ENCODE measurements around the gene NPAS3.

The NPAS3 gene

GRCh38 chr14:33483541-33483940 lies 544.9 kb downstream of the NPAS3 start:
- Histone ChIP-seq H3K27ac (ENCODE audit: low read length) (no peak overlapping the region), H3K4me2 (ENCODE audit: insufficient read depth, low read length) (no peak overlapping the region), H3K79me2 (ENCODE audit: insufficient read depth, low read length) (no peaks in the 10 kb centered on the region), H3K4me3 (ENCODE audit: low read depth in 1 of 2, low read length in 2 of 2) (no peak overlapping the region), H3K9ac (ENCODE audit: low read depth, low read length) (no peak overlapping the region), H3K27me3 (ENCODE audit: insufficient read depth, low read length, poor library complexity) (peaks cover 35% of the 10 kb centered on the region), H3K36me3 (ENCODE audit: insufficient read depth, low read length) (no peaks in the 10 kb centered on the region), H3K9me3 (ENCODE audit: insufficient read depth, low read length, severe bottlenecking) (no peaks in the 10 kb centered on the region), H4K20me1 (ENCODE audit: insufficient read depth, low read length) (no peaks in the 10 kb centered on the region), H2AFZ (ENCODE audit: low read depth, low read length) (no peak overlapping the region), H3K4me1 (ENCODE audit: insufficient read depth, low read length) (no peaks in the 10 kb centered on the region)
- no peak for TF ChIP-seq EZH2 (IDR thresholded peaks at IDR 0.05; ENCODE audit: borderline replicate concordance, low read depth, low read length, severe bottlenecking)
- TF ChIP-seq, protein P1, sequence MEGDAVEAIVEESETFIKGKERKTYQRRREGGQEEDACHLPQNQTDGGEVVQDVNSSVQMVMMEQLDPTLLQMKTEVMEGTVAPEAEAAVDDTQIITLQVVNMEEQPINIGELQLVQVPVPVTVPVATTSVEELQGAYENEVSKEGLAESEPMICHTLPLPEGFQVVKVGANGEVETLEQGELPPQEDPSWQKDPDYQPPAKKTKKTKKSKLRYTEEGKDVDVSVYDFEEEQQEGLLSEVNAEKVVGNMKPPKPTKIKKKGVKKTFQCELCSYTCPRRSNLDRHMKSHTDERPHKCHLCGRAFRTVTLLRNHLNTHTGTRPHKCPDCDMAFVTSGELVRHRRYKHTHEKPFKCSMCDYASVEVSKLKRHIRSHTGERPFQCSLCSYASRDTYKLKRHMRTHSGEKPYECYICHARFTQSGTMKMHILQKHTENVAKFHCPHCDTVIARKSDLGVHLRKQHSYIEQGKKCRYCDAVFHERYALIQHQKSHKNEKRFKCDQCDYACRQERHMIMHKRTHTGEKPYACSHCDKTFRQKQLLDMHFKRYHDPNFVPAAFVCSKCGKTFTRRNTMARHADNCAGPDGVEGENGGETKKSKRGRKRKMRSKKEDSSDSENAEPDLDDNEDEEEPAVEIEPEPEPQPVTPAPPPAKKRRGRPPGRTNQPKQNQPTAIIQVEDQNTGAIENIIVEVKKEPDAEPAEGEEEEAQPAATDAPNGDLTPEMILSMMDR (IDR thresholded peaks at IDR 0.05; ENCODE audit: borderline replicate concordance, extremely low read depth, low read length, poor library complexity, severe bottlenecking) = no peak
- no peak for ATAC-seq (ENCODE audit: insufficient read depth, low read depth)
- DNase-seq = no peak

DNA sequence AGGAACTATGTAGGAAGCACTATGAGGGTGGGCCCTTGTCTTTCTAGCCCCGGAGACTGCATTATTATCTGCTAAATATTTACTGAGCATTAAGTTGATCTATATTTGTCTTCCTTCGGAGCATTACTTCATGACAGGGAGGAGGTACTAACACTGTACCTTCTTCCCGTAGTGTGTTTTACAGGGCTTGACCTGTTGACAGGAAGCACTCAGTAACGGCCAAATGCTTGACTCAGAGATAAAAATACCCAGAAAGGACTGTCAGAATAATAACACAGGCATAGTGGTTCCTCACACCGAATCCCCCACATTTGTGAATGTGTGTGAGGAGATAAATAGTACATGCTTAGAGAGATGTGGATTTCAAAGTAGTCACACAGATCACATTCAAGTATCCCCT lies 545.6 kb downstream of the NPAS3 start:
- no peak for TF ChIP-seq EZH2 (IDR thresholded peaks at IDR 0.05; ENCODE audit: borderline replicate concordance, low read depth, low read length, severe bottlenecking)
- TF ChIP-seq, protein P1 (IDR thresholded peaks at IDR 0.05; ENCODE audit: borderline replicate concordance, extremely low read depth, low read length, poor library complexity, severe bottlenecking) = no peak
- Histone ChIP-seq H2AFZ (ENCODE audit: low read depth, low read length) (no peak overlapping the region), H4K20me1 (ENCODE audit: insufficient read depth, low read length) (no peaks in the 10 kb centered on the region), H3K4me2 (ENCODE audit: insufficient read depth, low read length) (no peak overlapping the region), H3K27ac (ENCODE audit: low read length) (no peak overlapping the region), H3K9me3 (ENCODE audit: insufficient read depth, low read length, severe bottlenecking) (no peaks in the 10 kb centered on the region), H3K4me3 (ENCODE audit: low read depth in 1 of 2, low read length in 2 of 2) (no peak overlapping the region), H3K9ac (ENCODE audit: low read depth, low read length) (no peak overlapping the region), H3K79me2 (ENCODE audit: insufficient read depth, low read length) (no peaks in the 10 kb centered on the region), H3K4me1 (ENCODE audit: insufficient read depth, low read length) (no peaks in the 10 kb centered on the region), H3K36me3 (ENCODE audit: insufficient read depth, low read length) (no peaks in the 10 kb centered on the region), H3K27me3 (ENCODE audit: insufficient read depth, low read length, poor library complexity) (peaks cover 35% of the 10 kb centered on the region)
- DNase-seq = no peak
- ATAC-seq (ENCODE audit: insufficient read depth, low read depth) = no peak

- Histone ChIP-seq H3K9ac (ENCODE audit: low read depth, low read length) (no peak overlapping the region), H3K4me2 (ENCODE audit: insufficient read depth, low read length) (no peak overlapping the region), H3K9me3 (ENCODE audit: insufficient read depth, low read length, severe bottlenecking) (no peaks in the 10 kb centered on the region), H3K4me3 (ENCODE audit: low read depth in 1 of 2, low read length in 2 of 2) (no peak overlapping the region), H2AFZ (ENCODE audit: low read depth, low read length) (no peak overlapping the region), H3K36me3 (ENCODE audit: insufficient read depth, low read length) (no peaks in the 10 kb centered on the region), H3K4me1 (ENCODE audit: insufficient read depth, low read length) (no peaks in the 10 kb centered on the region), H3K79me2 (ENCODE audit: insufficient read depth, low read length) (no peaks in the 10 kb centered on the region), H3K27me3 (ENCODE audit: insufficient read depth, low read length, poor library complexity) (peaks cover 29% of the 10 kb centered on the region), H3K27ac (ENCODE audit: low read length) (no peak overlapping the region), H4K20me1 (ENCODE audit: insufficient read depth, low read length) (no peaks in the 10 kb centered on the region)
- ATAC-seq (ENCODE audit: insufficient read depth, low read depth) = no peak
- no peak for DNase-seq
- no peak for TF ChIP-seq EZH2 (IDR thresholded peaks at IDR 0.05; ENCODE audit: borderline replicate concordance, low read depth, low read length, severe bottlenecking)
- TF ChIP-seq, protein P1 (IDR thresholded peaks at IDR 0.05; ENCODE audit: borderline replicate concordance, extremely low read depth, low read length, poor library complexity, severe bottlenecking) = no peak
Measured at GRCh38 chr14:33486332-33486890, 547.7 kb downstream of the NPAS3 start.

DNA sequence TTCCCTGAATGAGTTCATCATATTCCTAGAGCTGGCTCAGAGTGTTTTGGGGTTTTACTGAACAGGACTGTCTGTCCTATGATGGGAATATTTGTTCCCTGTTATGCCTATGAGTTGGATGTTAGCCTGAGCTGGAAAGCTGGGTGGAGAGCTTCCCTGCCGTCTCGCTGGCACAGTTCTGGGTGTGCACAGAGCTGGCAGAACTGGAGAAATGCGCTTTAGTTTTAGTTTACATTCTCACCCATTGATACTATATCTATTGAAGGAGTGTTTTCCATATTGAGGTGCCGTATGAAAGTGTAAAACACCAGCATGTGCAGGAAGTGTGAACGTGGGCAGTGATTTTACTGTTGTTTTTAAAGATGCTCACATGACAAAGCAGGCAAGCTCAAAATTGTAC lies 549.9 kb downstream of the NPAS3 start:
- no peak for TF ChIP-seq EZH2 (IDR thresholded peaks at IDR 0.05; ENCODE audit: borderline replicate concordance, low read depth, low read length, severe bottlenecking)
- TF ChIP-seq, protein P1 (IDR thresholded peaks at IDR 0.05; ENCODE audit: borderline replicate concordance, extremely low read depth, low read length, poor library complexity, severe bottlenecking) = no peak
- no peaks in the 10 kb centered on the region for H3K79me2 ChIP-seq (ENCODE audit: insufficient read depth, low read length)
- no peak overlapping the region for H3K9ac ChIP-seq (ENCODE audit: low read depth, low read length)
- H3K9me3 ChIP-seq (ENCODE audit: insufficient read depth, low read length, severe bottlenecking) = no peaks in the 10 kb centered on the region
- DNase-seq = no peak
- H3K27me3 ChIP-seq (ENCODE audit: insufficient read depth, low read length, poor library complexity) = peaks cover 18% of the 10 kb centered on the region
- no peak overlapping the region for H2AFZ ChIP-seq (ENCODE audit: low read depth, low read length)
- no peak for ATAC-seq (ENCODE audit: insufficient read depth, low read depth)
- no peak overlapping the region for H3K27ac ChIP-seq (ENCODE audit: low read length)
- no peaks in the 10 kb centered on the region for H3K36me3 ChIP-seq (ENCODE audit: insufficient read depth, low read length)
- no peak overlapping the region for H3K4me3 ChIP-seq (ENCODE audit: low read depth in 1 of 2, low read length in 2 of 2)
- no peaks in the 10 kb centered on the region for H3K4me1 ChIP-seq (ENCODE audit: insufficient read depth, low read length)
- no peaks in the 10 kb centered on the region for H4K20me1 ChIP-seq (ENCODE audit: insufficient read depth, low read length)
- no peak overlapping the region for H3K4me2 ChIP-seq (ENCODE audit: insufficient read depth, low read length)

All from DND-41 (cell line).